Measurements from ENCODE around the gene ADPRHL1.

DNA sequence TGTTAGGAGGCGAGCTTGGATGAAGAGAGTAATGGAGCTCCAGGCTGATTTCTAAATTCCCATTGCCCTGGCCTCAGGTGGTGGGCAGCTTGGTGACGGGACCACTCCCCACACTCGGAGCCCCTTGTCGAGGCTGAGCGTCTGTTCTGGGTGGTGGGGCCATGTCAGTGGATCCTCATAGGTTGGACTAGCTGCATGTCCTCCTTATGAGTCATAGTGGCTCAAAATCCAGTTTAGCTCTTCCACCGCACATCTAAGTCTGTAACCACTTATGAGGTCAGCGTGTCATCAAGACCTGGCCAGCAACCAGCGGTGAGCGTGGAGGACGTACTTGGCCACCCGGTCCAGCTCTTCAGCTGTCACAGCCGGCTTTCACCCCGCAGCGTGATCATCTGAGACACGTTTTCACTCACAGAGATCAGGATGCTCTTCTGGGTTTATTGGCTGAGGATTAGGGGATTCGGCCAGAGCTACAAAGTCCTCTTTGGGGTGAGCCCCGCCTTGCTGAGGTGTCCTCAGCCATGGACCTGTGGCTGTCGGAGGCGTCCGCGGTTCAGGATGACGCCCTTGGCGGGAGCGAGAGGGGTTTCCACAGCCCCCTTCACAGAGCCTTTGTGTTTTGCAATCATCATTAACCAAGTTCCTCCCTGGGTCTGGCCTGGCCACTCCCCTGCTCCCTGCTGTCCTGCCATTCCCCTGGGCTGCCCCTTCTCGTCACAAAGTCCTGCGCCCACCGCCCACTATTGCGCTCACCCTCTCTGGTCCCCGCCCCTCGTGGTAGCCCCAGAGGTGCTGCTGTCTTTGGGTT is 41.9 kb downstream of the ADPRHL1 start:
- TF ChIP-seq YY1 (IDR thresholded peaks at IDR 0.05; ENCODE audit: low read depth), result 0 out of 2 replicates have a peak, but pooled peaks have one; percentile 39
- TF ChIP-seq CREB1 (IDR thresholded peaks at IDR 0.05; ENCODE audit: low read depth), result no peak
- no peak for TF ChIP-seq TAF1 (IDR thresholded peaks at IDR 0.05; ENCODE audit: low read depth)
- no peak for TF ChIP-seq REST (IDR thresholded peaks at IDR 0.05; ENCODE audit: low read depth)
- TF ChIP-seq EP300 (IDR thresholded peaks at IDR 0.05; ENCODE audit: borderline replicate concordance), result no peak
- TF ChIP-seq NFIC (IDR thresholded peaks at IDR 0.05), result peak; percentile 54
- TF ChIP-seq, protein P1, sequence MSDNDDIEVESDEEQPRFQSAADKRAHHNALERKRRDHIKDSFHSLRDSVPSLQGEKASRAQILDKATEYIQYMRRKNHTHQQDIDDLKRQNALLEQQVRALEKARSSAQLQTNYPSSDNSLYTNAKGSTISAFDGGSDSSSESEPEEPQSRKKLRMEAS (IDR thresholded peaks at IDR 0.05), result no peak; the same call in 1 of the 2 replicates
